Measurements from ENCODE around the gene AGPS.
"Not testable (repeated sequence)": the region's sequence is repeated elsewhere in the genome, so short reads cannot be mapped to it uniquely, and the experiment has no call there.

Gene AGPS

DNA sequence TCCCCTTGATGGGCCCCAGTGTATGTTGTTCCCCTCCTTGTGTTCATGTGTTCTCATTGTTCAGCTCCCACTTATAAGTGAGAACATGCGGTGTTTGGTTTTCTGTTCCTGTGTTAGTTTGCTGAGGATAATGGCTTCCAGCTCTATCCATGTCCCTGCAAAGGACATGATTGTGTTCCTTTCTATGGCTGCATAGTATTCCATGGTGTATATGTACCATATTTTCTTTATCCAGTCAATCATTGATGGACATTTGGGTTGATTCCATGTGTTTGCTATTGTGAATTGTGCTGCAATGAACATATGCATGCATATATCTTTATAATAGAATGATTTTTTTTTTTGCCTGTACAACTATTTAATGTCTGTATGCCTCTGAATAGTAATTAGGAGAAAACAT, 31.5 kb downstream of the AGPS start:
- DNase-seq = not testable (repeated sequence)

DNA sequence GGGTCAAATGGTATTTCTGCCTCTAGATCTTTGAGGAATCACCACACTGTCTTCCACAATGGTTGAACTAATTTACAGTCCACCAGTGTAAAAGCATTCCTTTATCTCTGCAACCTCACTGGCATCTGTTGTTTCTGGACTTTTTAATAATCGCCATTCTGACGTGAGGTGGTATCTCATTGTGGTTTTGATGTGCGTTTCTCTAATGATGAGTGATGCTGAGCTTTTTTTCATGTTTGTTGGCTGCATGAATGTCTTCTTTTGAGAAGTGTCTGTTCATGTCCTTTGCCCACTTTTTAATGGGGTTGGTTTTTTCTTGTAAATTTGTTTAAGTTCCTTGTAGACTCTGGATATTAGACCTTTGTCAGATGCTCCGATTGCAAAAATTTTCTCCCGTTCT, 32.0 kb downstream of the AGPS start:
- not testable (repeated sequence) for DNase-seq

DNA sequence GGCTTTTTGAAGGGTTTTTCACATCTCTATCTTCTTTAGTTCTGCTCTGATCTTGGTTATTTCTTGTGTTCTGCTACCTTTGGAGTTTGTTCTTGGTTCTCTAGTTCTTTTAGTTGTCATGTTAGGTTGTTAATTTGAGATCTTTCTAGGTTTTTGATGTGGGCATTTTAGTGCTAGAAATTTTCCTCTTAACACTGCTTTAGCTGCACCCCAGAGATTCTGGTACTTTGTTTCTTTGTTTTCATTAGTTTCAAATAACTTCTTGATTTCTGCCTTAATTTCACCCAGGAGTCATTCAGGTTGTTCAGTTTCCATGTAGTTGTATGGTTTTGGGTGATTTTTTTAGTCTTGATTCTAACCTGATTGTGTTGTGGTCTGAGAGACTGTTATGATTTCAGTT, 34.7 kb downstream of the AGPS start:
- DNase-seq = no peak

- DNase-seq = not testable (repeated sequence)
Observed at GRCh38 chr2:177427936-177428335, 35.4 kb downstream of the AGPS start.

- DNase-seq = peak; percentile 99
Observed at GRCh38 chr2:177429688-177430325, 37.2 kb downstream of the AGPS start.

DNA sequence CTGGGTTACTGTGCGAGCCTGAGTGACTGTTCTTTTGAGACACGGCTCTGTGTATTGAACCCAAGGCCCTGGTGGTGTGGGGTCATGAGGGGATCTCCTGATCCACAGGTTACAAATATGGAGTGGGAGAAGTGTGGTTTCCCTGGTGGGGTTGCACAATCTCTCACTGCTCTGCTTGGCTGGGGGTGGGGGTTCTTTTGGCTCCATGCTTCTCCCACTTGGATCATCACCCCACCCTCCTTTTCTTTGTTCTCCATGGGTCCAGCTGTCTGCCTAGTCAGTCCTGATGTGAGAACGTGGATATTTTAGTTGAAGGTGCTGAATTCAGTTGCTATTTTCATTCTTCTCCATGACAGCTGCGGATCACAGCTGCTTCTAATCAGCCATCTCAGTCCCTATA, 37.8 kb downstream of the AGPS start:
- peak; percentile 78 for DNase-seq

DNA sequence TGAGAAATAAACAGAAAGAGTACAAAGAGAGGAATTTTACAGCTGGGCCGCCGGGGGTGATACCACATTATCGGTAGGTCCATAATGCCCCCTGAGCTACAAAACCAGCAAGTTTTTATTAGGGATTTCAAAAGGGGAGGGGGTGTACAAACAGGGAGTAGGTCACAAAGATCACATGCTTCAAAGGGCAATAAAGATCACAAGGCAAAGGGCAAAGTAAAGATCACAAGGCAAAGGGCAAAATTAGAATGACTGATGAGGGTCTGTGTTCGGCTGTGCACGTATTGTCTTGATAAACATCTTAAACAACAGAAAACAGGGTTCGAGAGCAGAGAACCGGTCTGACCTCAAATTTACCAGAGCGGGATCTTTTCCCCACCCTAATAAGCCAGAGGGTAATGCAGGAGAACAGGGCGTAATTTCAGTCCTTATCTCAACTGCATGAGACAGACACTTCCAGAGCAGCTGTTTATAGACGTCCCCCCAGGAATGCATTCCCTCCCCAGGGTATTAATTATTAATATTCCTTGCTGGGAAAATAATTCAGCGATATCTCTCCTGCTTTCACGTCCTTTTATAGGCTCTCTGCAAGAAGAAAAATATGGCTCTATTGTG, 38.6 kb downstream of the AGPS start:
- not testable (repeated sequence) for DNase-seq

DNA sequence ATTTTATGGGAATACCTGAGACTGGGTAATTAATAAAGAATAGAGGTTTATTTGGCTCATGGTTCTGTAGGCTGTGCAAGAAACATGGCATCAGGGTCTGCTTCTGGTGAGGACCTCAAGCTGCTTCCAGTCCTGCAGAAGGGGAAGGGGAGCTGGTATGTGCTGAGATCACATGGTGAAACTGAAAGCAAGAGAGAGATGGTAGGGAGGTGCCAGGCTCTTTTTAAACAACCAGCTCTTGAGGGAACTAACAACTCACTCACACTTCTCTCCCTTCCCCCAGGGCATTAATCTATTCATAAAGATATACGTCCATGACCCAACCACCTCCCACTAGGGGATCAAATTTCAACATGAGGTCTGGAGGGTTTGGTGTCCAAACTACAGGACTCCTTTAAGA, 40.1 kb downstream of the AGPS start:
- no peak for DNase-seq

DNA sequence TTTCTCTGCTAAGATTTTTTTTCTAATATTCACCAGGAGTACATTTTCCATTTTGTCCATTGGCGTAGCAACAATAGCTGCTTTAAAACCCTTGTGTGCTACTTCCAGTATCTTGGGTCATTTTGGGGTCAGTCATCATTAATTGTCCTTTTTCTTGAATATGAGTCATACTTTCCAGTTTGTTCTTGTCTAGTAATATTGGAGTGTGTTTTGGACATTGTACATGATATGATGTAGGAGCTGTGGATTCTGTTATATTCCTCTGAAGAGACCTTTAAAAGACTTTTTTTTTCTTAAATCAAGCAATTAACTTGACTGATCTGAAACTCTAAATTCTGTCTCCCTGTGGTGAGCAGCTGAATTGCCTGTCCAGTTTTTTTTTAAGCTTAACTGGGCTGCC, 40.8 kb downstream of the AGPS start:
- no peak for DNase-seq

DNA sequence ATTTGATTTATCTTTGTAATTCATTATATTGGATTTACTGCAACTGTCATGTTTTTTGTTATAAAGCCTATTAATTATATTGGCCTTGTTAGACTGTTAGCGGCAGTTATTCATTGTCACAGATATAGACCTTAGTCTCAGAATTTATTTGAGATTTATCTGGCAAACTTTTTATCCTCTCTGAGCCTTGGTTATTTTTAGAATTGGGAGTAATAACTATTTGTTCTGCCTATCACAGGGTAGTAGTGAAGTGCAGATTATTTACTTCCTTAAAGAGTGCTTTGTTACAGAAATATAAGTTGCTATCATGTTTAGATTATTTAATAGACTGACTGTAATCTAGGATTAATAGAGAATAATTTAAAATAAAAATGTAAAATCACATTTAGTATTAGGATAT, 41.9 kb downstream of the AGPS start:
- DNase-seq = no peak

- DNase-seq = no peak
Observed at GRCh38 chr2:177445200-177445599, 52.6 kb downstream of the AGPS start.

- DNase-seq = no peak
Observed at GRCh38 chr2:177448031-177448430, 55.5 kb downstream of the AGPS start.

- DNase-seq = no peak
Observed at GRCh38 chr2:177449159-177449558, 56.6 kb downstream of the AGPS start.

GRCh38 chr2:177455187-177455586, 62.6 kb downstream of the AGPS start:
- no peak for DNase-seq

DNA sequence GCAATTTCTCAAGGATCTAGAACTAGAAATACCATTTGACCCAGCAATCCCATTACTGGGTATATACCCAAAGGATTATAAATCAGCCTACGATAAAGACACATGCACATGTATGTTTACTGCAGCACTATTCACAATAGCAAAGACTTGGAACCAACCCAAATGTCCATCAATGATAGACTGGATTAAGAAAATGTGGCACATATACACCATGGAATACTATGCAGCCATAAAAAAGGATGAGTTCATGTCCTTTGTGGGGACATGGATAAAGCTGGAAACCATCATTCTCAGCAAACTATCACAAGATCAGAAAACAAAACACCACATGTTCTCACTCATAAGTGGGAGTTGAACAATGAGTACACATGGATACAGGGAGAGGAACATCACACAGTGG, 67.2 kb downstream of the AGPS start:
- not testable (repeated sequence) for DNase-seq

DNA sequence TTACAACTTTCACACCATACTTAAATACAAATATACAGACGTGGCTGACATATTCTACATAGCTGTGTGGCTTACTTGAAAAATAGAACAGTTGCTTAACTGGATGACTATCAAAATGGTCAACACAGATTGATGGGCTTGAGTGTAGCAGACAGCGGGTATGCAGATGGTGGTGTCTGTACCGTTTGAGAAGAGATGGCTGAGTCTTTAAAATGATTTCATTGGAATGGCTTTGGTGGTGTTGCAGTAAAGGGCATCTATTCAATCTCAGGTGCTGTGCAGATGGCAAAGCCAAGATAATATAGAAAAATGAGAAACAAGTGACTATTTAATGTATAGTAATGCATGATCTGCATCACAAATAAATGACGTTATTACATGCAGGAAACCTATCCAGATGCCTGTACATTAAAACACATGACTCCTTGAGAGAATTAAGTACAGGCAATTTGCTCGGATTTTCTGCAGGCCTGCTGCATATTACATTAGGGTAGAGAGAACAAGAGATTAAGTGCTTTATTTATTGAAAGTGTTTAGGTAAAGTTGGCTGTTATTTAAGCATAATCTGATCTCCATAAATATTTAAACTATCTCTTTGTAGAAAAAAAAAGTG, 68.5 kb downstream of the AGPS start:
- DNase-seq = peak; percentile 18

DNA sequence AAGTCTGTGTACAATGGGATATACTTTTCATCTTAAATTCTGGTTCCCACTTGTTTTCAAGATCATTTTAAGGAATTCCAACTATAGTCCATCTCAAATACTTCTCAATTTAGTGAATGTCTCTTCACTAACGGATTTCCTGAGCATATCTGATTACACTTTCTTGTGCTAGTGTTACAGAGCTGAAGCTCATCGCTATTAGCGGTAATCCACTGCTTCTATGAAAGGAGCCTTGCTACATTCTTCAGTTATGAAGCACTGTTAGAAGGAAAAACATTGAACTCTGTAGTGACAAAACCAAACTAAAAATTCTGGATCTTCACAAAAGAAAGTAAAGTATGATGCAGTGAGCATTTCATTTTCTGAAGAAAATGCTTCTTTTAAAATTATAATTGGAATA, 72.0 kb downstream of the AGPS start:
- peak; percentile 14 for DNase-seq

- no peak for DNase-seq
Observed at GRCh38 chr2:177465400-177466138, 73.0 kb downstream of the AGPS start.

DNA sequence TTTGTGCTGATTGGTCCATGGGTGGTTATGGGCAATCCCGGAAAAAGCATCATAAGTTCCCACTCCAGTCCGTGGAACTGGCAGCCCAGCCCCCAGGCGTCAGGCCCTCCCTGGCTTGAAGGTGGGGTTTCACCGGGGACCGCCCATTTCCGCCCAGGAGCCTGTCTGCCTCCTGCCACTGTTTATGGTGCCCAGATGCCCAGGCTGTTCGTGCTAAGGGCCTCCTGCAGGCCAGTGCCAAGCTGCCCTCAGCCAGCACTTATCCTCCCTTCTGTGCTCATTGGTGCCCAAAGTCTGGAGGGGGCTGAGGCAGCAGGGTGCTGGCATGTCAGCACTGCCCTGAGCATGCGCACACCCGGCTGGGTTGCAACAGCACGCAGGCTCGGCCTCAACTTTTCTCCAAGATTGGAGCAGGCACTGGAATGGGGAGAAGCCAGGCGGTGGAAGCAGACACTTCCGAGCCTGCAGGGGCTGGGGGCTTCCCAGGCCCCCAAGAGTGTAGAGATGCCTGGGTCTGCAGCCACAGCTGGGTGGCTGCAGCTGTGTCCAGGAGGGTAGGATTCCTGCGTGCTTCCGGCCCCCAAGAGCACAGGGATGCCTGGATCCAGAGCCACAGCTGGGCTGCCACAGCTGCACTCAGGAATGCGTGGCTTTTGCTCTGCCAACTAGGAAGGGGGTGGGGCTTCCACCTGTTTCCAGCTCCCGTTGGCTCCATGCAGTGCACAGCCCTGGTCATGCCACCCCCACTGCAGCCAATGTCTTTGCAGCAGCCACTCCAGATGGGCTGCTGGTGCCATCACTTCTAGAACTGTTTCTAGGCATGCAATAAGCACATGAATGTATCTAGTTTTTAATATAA, 74.0 kb downstream of the AGPS start:
- DNase-seq = no peak

DNA sequence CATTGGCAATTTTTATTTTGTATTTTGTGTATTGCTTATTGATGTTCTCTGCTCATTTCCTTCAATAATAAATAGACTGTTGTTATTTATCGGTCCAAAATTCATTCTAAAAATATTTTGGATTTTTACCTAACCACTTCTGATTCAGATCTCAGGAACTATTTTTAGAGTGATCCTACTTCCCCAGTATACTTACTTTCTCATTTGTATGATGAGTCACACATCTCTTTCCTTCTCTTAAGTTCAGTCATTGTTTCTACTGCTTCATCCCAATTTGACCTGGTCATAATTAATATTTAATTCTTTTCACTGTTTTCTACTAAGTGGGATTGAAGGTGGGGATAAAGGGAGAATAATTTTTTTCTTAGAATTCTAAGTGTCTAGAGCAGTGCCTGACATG, 75.1 kb downstream of the AGPS start:
- DNase-seq = peak; percentile 58

DNA sequence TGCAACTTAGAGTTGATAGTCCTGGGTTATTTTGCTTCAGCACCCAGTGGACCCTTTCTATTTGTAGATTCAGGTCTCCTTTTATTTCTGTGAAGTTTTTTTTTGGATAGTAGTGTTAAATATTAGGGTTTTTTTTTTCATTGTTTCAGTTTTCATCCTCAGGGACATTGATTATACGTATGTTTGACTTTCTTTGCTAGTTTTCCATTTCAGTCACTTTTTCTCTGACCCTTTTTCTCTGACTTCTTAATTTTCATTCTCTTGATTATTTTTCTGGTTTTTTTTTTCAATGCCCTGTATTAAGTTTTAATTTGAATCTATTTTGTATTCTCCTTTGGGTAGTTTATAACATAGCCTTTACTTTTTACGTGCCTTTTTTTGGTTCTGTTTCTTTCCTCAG, 79.4 kb downstream of the AGPS start:
- no peak for DNase-seq

- DNase-seq = no peak
Observed at GRCh38 chr2:177474301-177474700, 81.7 kb downstream of the AGPS start.

- DNase-seq = peak; percentile 78
Observed at GRCh38 chr2:177474998-177475397, 82.4 kb downstream of the AGPS start.

Data from fibroblast of upper back skin (primary cell).